Measurements from ENCODE around the gene PCMTD2. TPM values are rescaled to one million over a fixed set of nuclear protein-coding genes. Genes with fewer than 3 reads are reported as not detected.

Gene PCMTD2
- polyA plus RNA-seq, 2 of the 4 experiments (the other 2 are of a cell fraction), result 19.9 to 41.8 TPM

GRCh38 chr20:64256282-64256935, 861 bp downstream of the PCMTD2 start:
- Histone ChIP-seq H3K4me1 (peaks cover 8% of the 10 kb centered on the region), H3K4me2 (peak overlapping the region; percentile 84), H3K9me3 (no peaks in the 10 kb centered on the region), H3K27ac (peak overlapping the region; percentile 81 to 97), H3K4me3 (peak overlapping the region; percentile 74)
- TF ChIP-seq CEBPB (IDR thresholded peaks at IDR 0.05) (no peak), KDM5A (IDR thresholded peaks at IDR 0.05) (no peak), HOXB13 (CRISPR knock-in tag; IDR thresholded peaks at IDR 0.05; ENCODE audit: low read depth) (no peak), HOXA7 (CRISPR knock-in tag; IDR thresholded peaks at IDR 0.05) (no peak), JUN (IDR thresholded peaks at IDR 0.05) (no peak), SMC3 (IDR thresholded peaks at IDR 0.05) (no peak), CHD2 (IDR thresholded peaks at IDR 0.05; ENCODE audit: low read length, partially characterized antibody) (no peak), RARB (CRISPR knock-in tag; IDR thresholded peaks at IDR 0.05) (no peak), HMGXB4 (CRISPR knock-in tag; IDR thresholded peaks at IDR 0.05; ENCODE audit: borderline replicate concordance) (no peak), CBX8 (IDR thresholded peaks at IDR 0.05) (no peak), PHF8 (IDR thresholded peaks at IDR 0.05; ENCODE audit: borderline replicate concordance, low read depth) (no peak), ZSCAN20 (CRISPR knock-in tag; IDR thresholded peaks at IDR 0.05) (no peak), KDM1A (IDR thresholded peaks at IDR 0.05; ENCODE audit: low read depth) (no peak), POLR2AphosphoS2 (conservative IDR thresholded peaks at IDR 0.05; ENCODE audit: low read length) (no peak)
- no peak for FAIRE-seq
- CTCF ChIA-PET, result interaction anchor here (1.1 kb wide), 1 partner anchor 21 kb away, joined by 3 read pairs; no protein-coding TSS in a partner anchor
- POLR2A ChIA-PET, result interaction anchor here (1.6 kb wide), 1 partner anchor 108 kb away, joined by 5 read pairs; no protein-coding TSS in a partner anchor
- 42% methylated on average over 15 of the region's 15 CpGs for WGBS (ENCODE audit: missing lambda C conversion rate)
- DNase-seq (ENCODE audit: low read depth in 1 of 2, low spot score in 1 of 2), result no peak
- no peak for ATAC-seq

- POLR2A ChIA-PET, result no interaction called here
- no peak overlapping the region for H3K4me3 ChIP-seq
- WGBS (ENCODE audit: missing lambda C conversion rate), result 89% methylated on average over 13 of the region's 13 CpGs
- CTCF ChIA-PET, result no interaction called here
- ATAC-seq, result no peak
- no peak overlapping the region for H3K27ac ChIP-seq
- FAIRE-seq, result no peak
- H3K9me3 ChIP-seq, result no peaks in the 10 kb centered on the region
- H3K4me1 ChIP-seq, result peaks cover 8% of the 10 kb centered on the region
- H3K4me2 ChIP-seq, result peak overlapping the region; percentile 84
- no peak for DNase-seq (ENCODE audit: low read depth in 1 of 2, low spot score in 1 of 2)
- TF ChIP-seq RAD21 (conservative IDR thresholded peaks at IDR 0.05 in 1 of 2, IDR thresholded peaks at IDR 0.05 in 1 of 2) (no peak), CHD4 (IDR thresholded peaks at IDR 0.05; ENCODE audit: borderline replicate concordance) (no peak), FOSB (CRISPR knock-in tag; IDR thresholded peaks at IDR 0.05) (no peak), CHD2 (IDR thresholded peaks at IDR 0.05; ENCODE audit: low read length, partially characterized antibody) (no peak), CTCF (IDR thresholded peaks at IDR 0.05) (no peak), KDM1A (IDR thresholded peaks at IDR 0.05; ENCODE audit: low read depth) (no peak), JUNB (IDR thresholded peaks at IDR 0.05) (no peak)
Measured at GRCh38 chr20:64257107-64257757, 1.7 kb downstream of the PCMTD2 start.
